PC-3 (cell line): Measurements from ENCODE around the gene SEC23IP. TPM values are rescaled to one million over a fixed set of nuclear protein-coding genes. Genes with fewer than 3 reads are reported as not detected.

Experiments used
- ATAC-seq: fragments of 200-7000 bp; cut with Tn5 transposase; 2 replicates; pipeline ENCODE4 v1.9.1; 2020; ENCODE audit warnings: mild to moderate bottlenecking, moderate library complexity
- BruUV-seq: library from RNA; stranded (reverse); fragments of 400-500 nt; replicated peaks from 2 replicates; lab custom pipeline; 2021; lab: Mats Ljungman, UMichigan
- CTCF ChIA-PET: fragments of 300-600 bp; sonication (Branson Sonifier 250); formaldehyde crosslinking; loops from one replicate; lab custom pipeline; 2022; ENCODE audit warnings: antibody characterized with exemption; lab: Charles Lee
- POLR2A ChIA-PET: fragments of 300-600 bp; sonication (Branson Sonifier 250); formaldehyde crosslinking; loops from one replicate; lab custom pipeline; 2022; ENCODE audit warnings: antibody characterized with exemption; ENCODE audit not compliant: unreplicated experiment; lab: Charles Lee
- DNase-seq: peaks from one replicate; pipeline ENCODE4 v3.0.0-alpha.2; 2015
- H2AFZ ChIP-seq: fragments of 300-600 bp; sonication (generic); 2 replicates; pipeline ENCODE4 v1.6.0; 2016; ENCODE audit warnings: antibody characterized with exemption, low read length
- H3F3A ChIP-seq: fragments of 300-600 bp; sonication (generic); one replicate; pipeline ENCODE4 v1.6.0; 2017; ENCODE audit warnings: antibody characterized with exemption, low read length, control low read depth, mild to moderate bottlenecking; ENCODE audit not compliant: unreplicated experiment
- H3K27ac ChIP-seq: fragments of 300-600 bp; sonication (generic); 2 replicates; pipeline ENCODE4 v1.5.1; 2016; ENCODE audit warnings: mild to moderate bottlenecking, low read length
- H3K27me3 ChIP-seq: fragments of 300-600 bp; sonication (generic); 2 replicates; pipeline ENCODE4 v1.6.1; 2016; ENCODE audit warnings: low read length, mixed read lengths
- H3K36me3 ChIP-seq: fragments of 300-600 bp; sonication (generic); 2 replicates; pipeline ENCODE4 v1.6.1; 2016; ENCODE audit warnings: low read depth, mixed run types, low read length, mixed read lengths
- H3K4me1 ChIP-seq: fragments of 300-600 bp; sonication (generic); 2 replicates; pipeline ENCODE4 v1.5.1; 2016; ENCODE audit warnings: low read length; ENCODE audit not compliant: insufficient read depth
- H3K4me2 ChIP-seq: fragments of 300-600 bp; sonication (generic); 2 replicates; pipeline ENCODE4 v1.6.0; 2016; ENCODE audit warnings: low read length
- H3K4me3 ChIP-seq: fragments of 300-600 bp; sonication (generic); 2 replicates; pipeline ENCODE4 v1.5.1; 2016; ENCODE audit warnings: mild to moderate bottlenecking, low read length, mixed read lengths
- H3K79me2 ChIP-seq: fragments of 300-600 bp; sonication (generic); 2 replicates; pipeline ENCODE4 v1.6.1; 2017; ENCODE audit warnings: low read length, mixed read lengths
- H3K9ac ChIP-seq: fragments of 300-600 bp; sonication (generic); 2 replicates; pipeline ENCODE4 v1.6.0; 2016; ENCODE audit warnings: mild to moderate bottlenecking, low read length
- H3K9me2 ChIP-seq: fragments of 300-600 bp; sonication (generic); replicated peaks from 2 replicates; pipeline ENCODE4 v1.6.1; 2016; ENCODE audit warnings: mixed run types, low read length, mixed read lengths
- H3K9me3 ChIP-seq: fragments of 300-600 bp; sonication (generic); 2 replicates; pipeline ENCODE4 v1.6.1; 2016; ENCODE audit warnings: low read length, mixed read lengths
- H4K20me1 ChIP-seq: fragments of 300-600 bp; sonication (generic); 2 replicates; pipeline ENCODE4 v1.6.1; 2016; ENCODE audit warnings: low read length, mixed read lengths
- CTCF ChIP-seq: fragments of 300-600 bp; sonication (generic); conservative IDR thresholded peaks from 2 replicates; pipeline ENCODE4 v1.5.1; 2017; ENCODE audit warnings: antibody characterized with exemption, low read depth, mild to moderate bottlenecking, low read length
- EZH2 ChIP-seq: fragments of 300-600 bp; sonication (generic); IDR thresholded peaks from one replicate; pipeline ENCODE4 v1.6.1; 2017; ENCODE audit warnings: antibody characterized with exemption, mild to moderate bottlenecking, low read length; ENCODE audit not compliant: unreplicated experiment
- EZH2phosphoT487 ChIP-seq: fragments of 300-600 bp; sonication (generic); IDR thresholded peaks from 2 replicates; pipeline ENCODE4 v1.6.1; 2018; ENCODE audit warnings: mild to moderate bottlenecking, antibody characterized with exemption, low read length, borderline replicate concordance
- intact Hi-C: fragments of 100-400 bp; cut with micrococcal nuclease; formaldehyde crosslinking; loops from 2 replicates; pipeline ENCODE4 v1.9.0; 2023
- total RNA-seq: library from RNA; depleted of rRNA; stranded (reverse); fragments of >200 nt; gene quantifications from 2 replicates; pipeline ENCODE4 v1.2.3, GENCODE V29; 2014

SEC23IP gene
- total RNA-seq, 1 experiment from 2014 or later, result 42.7 TPM

DNA sequence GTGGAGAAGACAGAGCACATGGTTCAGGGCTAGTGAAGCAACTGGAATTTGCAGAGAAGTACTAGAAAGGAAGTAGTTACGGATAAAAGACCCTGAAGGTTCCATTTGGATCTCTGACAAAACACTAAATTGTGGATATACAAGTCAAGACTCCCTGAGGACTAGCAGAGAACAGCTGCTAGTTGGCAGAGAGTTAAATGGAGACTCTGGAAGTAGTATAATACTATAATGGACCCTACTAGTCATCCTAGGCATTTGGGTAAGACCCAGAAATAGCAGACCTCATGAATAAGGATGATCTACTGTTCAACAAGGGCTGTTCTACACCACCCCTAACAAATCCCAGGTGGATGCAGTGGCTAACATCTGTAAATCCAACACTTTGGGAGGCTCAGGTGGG is 39.0 kb upstream of the SEC23IP start:
- Histone ChIP-seq H3K27ac (no peak overlapping the region), H3K36me3 (peaks cover 38% of the 10 kb centered on the region), H2AFZ (no peak overlapping the region), H3F3A (no peaks in the 10 kb centered on the region), H3K4me3 (no peak overlapping the region), H3K9ac (no peak overlapping the region), H3K9me3 (no peaks in the 10 kb centered on the region), H3K4me2 (no peak overlapping the region), H3K4me1 (no peaks in the 10 kb centered on the region), H3K27me3 (no peaks in the 10 kb centered on the region), H3K9me2 (no peaks in the 10 kb centered on the region), H4K20me1 (no peaks in the 10 kb centered on the region), H3K79me2 (peaks cover 6% of the 10 kb centered on the region; the same call in 1 of the 2 replicates)
- ChIA-PET POLR2A (no interaction called here), CTCF (no interaction called here)
- TF ChIP-seq CTCF (no peak), EZH2phosphoT487 (no peak), EZH2 (no peak)
- no peak for DNase-seq
- no peak for ATAC-seq
- intact Hi-C loops, result no loop called here
- no TSS peak for BruUV-seq

DNA sequence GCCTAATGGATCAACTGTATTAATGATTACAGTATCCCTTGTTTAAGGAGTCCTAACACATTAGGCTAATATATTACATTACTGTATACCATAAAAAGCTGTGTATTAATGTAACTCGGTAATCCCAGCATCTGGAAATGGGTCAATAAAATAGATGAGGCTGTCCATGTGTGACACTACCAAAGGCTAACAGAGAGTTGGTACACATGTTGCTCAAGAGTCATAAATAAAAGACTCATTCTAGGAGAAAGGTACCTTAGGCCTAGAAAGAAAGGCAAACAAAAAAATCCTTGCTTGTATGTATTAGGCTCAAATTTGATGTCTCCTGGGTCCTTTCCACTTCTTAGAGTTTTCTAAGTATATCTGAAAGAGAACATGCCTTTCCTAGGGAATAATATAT is 34.5 kb upstream of the SEC23IP start:
- TF ChIP-seq EZH2 (no peak), EZH2phosphoT487 (no peak), CTCF (no peak)
- no peaks in the 10 kb centered on the region for H3K9me3 ChIP-seq
- peaks cover 18% of the 10 kb centered on the region for H3K36me3 ChIP-seq
- no peaks in the 10 kb centered on the region for H3K9me2 ChIP-seq
- H3K4me3 ChIP-seq, result no peak overlapping the region
- DNase-seq, result no peak
- no TSS peak for BruUV-seq
- H3K4me1 ChIP-seq, result peaks cover 8% of the 10 kb centered on the region; the same call in 1 of the 2 replicates
- no peak overlapping the region for H2AFZ ChIP-seq
- no peak overlapping the region for H3K4me2 ChIP-seq
- intact Hi-C loops, result loop anchor here (5.0 kb wide), 1 partner anchor 171 kb away; no protein-coding TSS in a partner anchor
- H3K9ac ChIP-seq, result no peak overlapping the region
- H3K79me2 ChIP-seq, result peaks cover 50% of the 10 kb centered on the region
- H3F3A ChIP-seq, result no peaks in the 10 kb centered on the region
- peaks cover 27% of the 10 kb centered on the region for H4K20me1 ChIP-seq
- H3K27ac ChIP-seq, result no peak overlapping the region
- H3K27me3 ChIP-seq, result no peaks in the 10 kb centered on the region
- ATAC-seq, result no peak
- ChIA-PET POLR2A (interaction anchor here (0.6 kb wide), 1 partner anchor 74 kb away, joined by 4 read pairs; no protein-coding TSS in a partner anchor), CTCF (no interaction called here)
